ENCODE measurements around the gene ZNF292.
"Not testable (repeated sequence)": the region's sequence is repeated elsewhere in the genome, so short reads cannot be mapped to it uniquely, and the experiment has no call there.

Gene ZNF292

DNA sequence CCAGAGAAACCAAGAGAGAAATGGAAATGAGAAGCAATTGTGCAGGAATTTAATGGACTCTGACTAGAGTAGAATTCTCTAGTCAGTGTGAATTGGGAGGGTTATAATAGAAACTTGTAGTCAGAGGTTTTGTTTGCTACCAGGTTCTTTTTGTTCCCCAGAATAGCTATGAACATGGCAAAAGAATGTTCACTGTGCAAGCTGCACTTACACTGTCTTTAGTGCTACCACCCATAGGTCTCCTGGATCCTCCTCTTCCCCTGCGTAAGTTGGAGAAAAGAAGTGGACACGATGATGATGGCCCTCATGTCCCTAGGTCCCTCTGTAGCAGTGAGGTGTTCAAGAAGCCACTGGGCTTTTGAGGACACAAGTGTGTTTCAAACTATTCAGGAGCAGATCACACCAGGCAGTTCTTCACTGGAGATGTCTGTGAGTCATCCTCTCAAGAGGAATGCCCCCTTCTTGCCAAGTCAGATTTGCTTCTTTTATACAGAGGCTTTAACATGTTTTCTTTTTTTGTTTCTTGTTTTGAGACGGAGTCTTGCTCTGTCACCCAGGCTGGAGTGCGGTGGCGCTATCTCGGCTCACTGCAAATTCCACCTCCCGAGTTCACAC lies 119.4 kb downstream of the ZNF292 start:
- no peak for DNase-seq (ENCODE audit: low read depth, low spot score)

DNA sequence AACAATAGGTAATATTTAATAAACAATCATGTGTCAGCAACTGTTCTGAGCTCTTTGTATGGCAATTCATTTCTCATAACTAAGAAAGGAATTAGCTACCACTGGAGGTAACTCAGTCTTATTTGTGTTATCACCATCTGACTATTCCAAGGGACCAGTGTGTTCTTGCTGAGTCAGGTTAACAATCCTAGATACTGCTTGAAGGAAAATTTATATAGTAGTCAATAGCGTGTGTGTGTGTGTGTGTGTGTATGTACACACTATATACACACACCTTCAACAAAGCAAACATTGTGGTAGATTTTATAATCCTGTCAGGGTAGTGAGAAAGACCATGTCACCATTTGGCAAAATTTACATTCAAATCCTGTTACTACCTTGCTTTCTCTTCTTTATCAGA lies 121.3 kb downstream of the ZNF292 start:
- DNase-seq (ENCODE audit: low read depth, low spot score), result no peak

DNA sequence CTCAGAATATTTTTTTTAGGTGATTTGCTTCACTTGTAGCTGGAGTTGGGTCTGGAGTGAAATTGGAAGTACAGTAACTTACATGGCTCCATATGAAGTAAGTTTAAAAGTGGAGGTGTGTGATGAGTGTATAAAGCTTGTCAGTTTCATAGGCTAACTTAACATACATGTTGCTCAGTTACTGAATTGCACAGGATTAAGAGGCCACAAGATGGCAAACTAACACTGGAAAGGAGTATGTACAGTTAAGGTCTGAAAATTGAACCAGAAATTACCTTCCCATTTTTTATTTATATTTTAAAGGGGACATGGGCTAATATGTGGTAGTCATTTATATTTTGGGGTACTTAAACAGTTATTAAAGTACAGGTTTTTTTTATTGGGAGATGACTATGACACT lies 121.8 kb downstream of the ZNF292 start:
- no peak for DNase-seq (ENCODE audit: low read depth, low spot score)

DNA sequence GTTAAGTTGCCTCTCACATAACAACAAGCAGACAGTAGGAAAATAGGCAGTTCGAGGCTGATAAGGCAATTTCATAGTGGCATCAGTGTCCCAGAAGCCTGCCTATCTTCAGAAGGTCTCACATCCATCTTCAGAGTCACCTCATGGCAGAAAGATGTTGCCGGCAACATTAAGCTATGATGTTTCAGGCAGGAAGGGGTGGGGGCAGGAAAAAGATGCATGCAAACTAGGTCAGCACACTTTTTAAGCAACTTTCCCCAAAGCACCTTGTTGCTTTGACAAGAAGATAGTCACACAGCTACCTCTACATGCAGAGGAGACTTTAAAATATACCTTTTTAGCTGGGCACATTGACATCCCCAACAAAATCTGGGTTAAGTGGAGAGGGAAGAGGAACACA lies 123.8 kb downstream of the ZNF292 start:
- no peak for DNase-seq (ENCODE audit: low read depth, low spot score)

DNA sequence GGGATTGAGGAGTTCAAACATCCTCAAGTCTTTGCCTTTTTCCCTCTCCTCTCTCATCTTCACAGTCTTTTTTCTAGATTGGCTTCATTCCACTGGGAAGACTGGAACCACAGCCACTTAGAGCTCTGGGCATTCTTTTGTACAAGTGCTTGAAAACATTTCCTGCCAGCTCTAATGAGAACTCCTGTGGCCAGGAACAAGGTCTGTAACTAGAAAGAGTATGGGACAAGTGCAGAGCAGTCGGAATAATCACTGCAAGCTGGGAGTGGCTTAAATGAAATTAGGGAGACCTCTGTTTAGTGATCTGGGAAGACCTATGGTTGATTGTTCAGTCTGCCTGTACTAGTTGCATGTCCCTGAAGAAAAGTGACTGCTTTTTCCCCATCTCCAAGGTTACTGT lies 126.1 kb downstream of the ZNF292 start:
- no peak for DNase-seq (ENCODE audit: low read depth, low spot score)

DNA sequence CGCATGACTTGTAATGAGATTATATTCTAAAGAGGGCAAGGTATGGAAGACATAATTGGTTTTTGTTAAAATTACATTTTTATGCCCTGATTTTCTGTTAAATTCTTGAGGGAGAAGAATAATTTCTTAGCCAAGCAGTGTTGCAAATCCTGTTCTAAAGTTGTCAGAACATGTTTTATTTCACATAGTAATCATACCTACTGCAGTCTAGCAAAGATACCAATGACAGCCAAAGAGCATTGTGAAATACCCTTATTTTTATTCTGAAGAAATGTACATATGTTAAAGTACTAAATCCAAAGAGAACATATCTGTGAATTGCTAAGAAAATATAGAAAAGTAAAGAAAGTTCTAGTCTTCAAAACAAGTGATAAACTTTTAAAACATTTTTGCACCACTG lies 127.4 kb downstream of the ZNF292 start:
- DNase-seq (ENCODE audit: low read depth, low spot score), result no peak

DNA sequence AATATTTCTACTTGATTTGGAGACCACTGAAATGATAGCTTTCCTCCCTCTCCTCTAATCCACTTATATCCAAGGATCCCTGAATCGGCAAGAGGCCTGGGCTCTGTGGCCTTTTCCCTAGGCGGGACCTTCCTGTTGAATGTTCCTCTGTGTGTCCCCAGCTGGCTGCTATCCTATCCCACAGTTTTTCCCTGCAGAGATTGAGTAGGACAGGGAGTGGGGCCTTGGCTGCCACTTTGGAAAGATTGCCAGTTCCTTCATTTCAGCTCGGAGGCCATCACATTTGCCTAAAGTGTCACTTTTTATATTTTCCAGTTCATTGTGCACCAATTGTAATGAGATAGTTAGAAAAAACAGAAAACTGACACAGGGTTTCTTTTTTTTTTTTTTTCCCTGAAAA lies 128.1 kb downstream of the ZNF292 start:
- no peak for DNase-seq (ENCODE audit: low read depth, low spot score)

DNA sequence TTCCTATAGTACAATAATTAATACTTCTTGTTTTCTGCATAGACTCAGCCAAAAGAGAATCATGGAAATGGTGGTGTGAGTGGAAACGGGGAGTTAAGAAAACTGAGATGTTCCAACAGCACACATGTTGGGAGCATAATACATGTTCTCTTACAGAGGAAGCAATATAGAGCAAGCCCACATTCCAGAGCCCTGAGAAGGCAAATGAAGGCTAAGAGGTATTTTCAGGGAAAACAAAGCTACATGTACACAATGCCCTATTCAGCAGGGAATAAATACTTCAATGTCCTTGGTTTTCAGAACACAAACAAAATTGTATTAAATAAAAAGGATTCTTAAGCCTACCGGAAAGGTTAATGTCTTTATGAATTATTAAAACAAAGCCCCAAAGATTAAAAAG lies 131.9 kb downstream of the ZNF292 start:
- DNase-seq (ENCODE audit: low read depth, low spot score), result no peak

DNA sequence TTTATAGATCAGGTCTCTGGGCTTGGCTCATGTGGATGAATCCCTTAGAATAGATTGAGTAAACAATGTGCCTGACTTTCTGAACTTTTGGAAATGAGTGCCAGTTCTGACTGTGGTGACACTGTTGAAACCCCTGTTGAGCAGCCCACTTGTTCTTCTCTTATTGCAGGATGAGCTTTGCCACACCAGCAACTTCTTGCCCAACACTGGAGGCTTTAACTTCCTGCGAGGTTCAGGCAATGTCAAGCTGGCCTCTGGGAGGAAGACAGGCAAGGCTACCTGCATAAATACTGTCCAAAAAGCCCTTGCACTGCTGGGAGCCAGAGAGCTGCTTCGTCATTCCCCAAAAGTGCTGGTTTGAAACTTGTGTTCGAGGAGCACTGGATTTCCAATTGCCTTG lies 134.2 kb downstream of the ZNF292 start:
- no peak for DNase-seq (ENCODE audit: low read depth, low spot score)

DNA sequence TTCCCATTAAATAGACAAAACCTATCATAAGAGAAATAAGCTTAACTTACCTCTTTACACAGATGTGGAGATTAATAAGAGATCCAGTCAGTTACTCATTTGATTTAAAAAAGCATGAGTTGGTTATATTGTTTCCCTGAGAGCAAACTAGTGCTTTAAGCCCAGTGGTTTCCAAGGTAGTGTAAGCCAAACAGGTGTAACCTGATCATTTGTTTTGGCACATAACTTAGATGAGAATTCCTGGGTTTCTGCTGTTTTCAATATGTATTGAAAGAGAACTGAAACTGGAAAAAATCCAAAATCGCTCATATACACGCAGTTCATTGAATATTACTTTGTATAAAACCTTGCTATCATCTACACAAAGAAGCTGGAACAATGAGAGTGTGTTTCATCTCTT lies 136.5 kb downstream of the ZNF292 start:
- DNase-seq (ENCODE audit: low read depth, low spot score), result no peak

DNA sequence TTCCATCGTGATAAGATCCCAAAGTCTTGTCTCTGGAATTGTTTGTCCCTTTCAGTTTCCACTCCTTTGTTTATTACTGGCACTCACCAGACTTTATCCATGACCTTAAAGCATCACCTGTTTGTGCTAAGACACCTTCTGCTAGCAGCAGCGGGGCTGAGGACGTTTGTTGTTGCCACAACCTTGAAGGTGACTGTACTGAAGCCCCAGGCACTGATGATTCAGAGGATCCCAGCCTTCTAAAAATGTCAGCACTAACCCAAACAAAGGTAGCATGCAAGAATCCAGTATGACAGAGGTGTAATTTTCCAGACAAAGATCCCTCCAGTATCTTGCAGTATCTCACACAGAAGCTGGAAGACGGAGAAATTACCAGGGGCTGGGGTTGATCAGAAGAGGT lies 138.2 kb downstream of the ZNF292 start:
- DNase-seq (ENCODE audit: low read depth, low spot score), result no peak

DNA sequence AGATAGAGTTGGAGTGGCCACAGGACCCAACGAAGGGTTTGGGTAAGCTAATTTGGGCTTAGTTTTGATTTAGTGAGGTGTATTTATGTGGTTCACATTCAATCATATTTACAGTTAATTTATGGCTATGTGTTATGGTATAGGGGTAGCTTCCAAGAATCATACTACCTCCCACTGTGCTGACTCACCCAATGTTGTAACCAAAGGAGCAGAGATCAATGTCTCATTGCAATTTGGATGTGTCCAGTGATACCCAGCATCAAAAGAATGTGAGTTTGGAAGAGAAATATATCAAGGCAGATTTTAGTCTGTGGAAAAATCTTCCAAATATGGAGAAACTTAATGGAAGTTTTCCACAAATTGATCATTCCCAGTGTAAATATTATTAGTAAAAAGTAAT lies 141.8 kb downstream of the ZNF292 start:
- no peak for DNase-seq (ENCODE audit: low read depth, low spot score)

DNA sequence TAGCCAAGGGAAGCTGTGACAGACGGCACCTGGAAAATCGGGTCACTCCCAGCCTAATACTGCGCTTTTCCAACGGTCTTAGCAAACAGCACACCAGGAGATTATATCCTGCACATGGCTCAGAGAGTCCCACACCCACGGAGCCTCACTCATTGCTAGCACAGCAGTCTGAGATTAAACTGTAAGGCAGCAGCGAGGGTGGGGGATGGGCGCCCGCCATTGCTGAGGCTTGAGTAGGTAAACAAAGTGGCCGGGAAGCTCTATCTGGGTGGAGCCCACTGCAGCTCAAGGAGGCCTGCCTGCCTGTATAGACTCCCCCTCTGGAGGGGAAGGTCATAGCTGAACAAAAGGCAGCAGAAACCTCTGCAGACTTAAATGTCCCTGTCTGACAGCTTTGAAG lies 145.9 kb downstream of the ZNF292 start:
- DNase-seq (ENCODE audit: low read depth, low spot score), result not testable (repeated sequence)

DNA sequence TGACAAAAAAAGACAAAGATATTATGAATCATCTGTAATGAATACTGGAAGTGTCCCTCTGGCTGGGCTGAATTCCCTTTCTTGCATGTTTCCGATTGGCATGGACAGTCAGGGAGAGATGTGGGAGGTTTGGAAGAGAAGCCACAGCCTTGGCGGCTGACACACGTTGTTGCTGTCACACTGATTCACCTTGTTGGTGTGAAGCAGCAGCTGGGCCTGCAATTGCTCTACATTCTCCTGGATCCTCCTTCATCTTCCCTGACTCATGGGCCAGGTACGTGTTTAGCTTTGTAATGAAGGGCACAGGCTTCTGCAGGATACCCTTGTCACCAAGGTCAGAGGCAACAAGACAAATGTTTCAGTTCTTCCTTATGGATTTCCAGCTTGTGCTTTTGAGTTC lies 153.6 kb downstream of the ZNF292 start:
- no peak for DNase-seq (ENCODE audit: low read depth, low spot score)

DNA sequence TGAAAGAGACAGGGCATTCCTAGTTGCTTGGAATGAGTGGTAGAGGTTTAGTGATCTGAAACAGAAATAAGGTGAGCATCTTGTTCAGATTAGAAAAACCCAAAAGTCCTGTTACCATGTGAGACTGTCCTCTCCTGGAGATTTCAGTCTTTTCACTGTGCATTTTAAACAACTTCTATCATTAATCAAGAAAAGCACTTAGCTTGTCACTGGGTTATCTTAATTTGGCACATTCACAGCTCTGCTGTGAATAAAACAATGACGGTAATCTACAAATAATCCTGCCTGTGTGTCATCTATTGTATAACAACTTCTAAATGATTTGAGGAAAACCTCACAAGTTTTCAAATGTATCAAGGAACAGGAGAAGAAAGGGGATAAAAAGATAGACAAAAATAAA lies 157.5 kb downstream of the ZNF292 start:
- no peak for DNase-seq (ENCODE audit: low read depth, low spot score)
